ENCODE data around the gene TMTC2.

TMTC2 gene

GRCh38 chr12:82973592-82973991, 286.9 kb downstream of the TMTC2 start:
- Histone ChIP-seq H3K27ac (ENCODE audit: low read length, poor library complexity, severe bottlenecking) (no peak overlapping the region), H3K4me2 (ENCODE audit: low read length, poor library complexity, severe bottlenecking) (no peak overlapping the region), H3K4me1 (ENCODE audit: control insufficient read depth, insufficient read depth, low read depth, low read length) (no peaks in the 10 kb centered on the region), H3K23ac (ENCODE audit: low read length in 2 of 2) (no peak overlapping the region), H3K27me3 (ENCODE audit: control insufficient read depth in 1 of 2, insufficient read depth in 1 of 2, low read length in 2 of 2) (no peaks in the 10 kb centered on the region), H3K9me3 (ENCODE audit: control insufficient read depth, low read length) (no peaks in the 10 kb centered on the region), H3K36me3 (ENCODE audit: control insufficient read depth in 1 of 2, insufficient read depth in 2 of 2, low read depth in 1 of 2, low read length in 2 of 2) (peaks cover 0 to 3% of the 10 kb centered on the region in 2 experiments), H2AFZ (ENCODE audit: low read depth, low read length) (no peak overlapping the region), H2AK5ac (ENCODE audit: low read length, severe bottlenecking) (no peak overlapping the region), H2BK15ac (ENCODE audit: low read depth, poor library complexity, severe bottlenecking) (no peak overlapping the region), H2BK12ac (ENCODE audit: low read length in 2 of 2) (no peak overlapping the region), H3K4ac (ENCODE audit: low read depth in 1 of 2, low read length in 2 of 2) (no peak overlapping the region), H4K8ac (ENCODE audit: low read length) (no peak overlapping the region), H3K14ac (ENCODE audit: low read length in 2 of 2) (no peak overlapping the region), H3K4me3 (ENCODE audit: insufficient read depth in 1 of 2, low read depth in 1 of 2, low read length in 2 of 2) (no peak overlapping the region), H3K79me1 (replicated peaks; ENCODE audit: low read length, poor library complexity, severe bottlenecking) (no peaks in the 10 kb centered on the region), H3K9ac (ENCODE audit: low read length) (no peak overlapping the region), H2BK120ac (ENCODE audit: low read depth, low read length) (no peak overlapping the region), H2BK5ac (ENCODE audit: low read depth, low read length, poor library complexity, severe bottlenecking) (no peak overlapping the region), H3K18ac (ENCODE audit: low read depth in 1 of 2, low read length in 2 of 2) (no peak overlapping the region), H4K91ac (ENCODE audit: low read length) (no peak overlapping the region)
- no peak for DNase-seq
- WGBS, result 78% methylated on average over 1 of the region's 3 CpGs

GRCh38 chr12:82981150-82981549, 294.4 kb downstream of the TMTC2 start:
- Histone ChIP-seq H3K9me3 (ENCODE audit: control insufficient read depth, low read length) (no peaks in the 10 kb centered on the region), H3K18ac (ENCODE audit: low read depth in 1 of 2, low read length in 2 of 2) (no peak overlapping the region), H3K14ac (ENCODE audit: low read length in 2 of 2) (no peak overlapping the region), H3K4me3 (ENCODE audit: insufficient read depth in 1 of 2, low read depth in 1 of 2, low read length in 2 of 2) (no peak overlapping the region), H3K9ac (ENCODE audit: low read length) (no peak overlapping the region), H2AFZ (ENCODE audit: low read depth, low read length) (no peak overlapping the region), H3K4me1 (ENCODE audit: control insufficient read depth, insufficient read depth, low read depth, low read length) (no peaks in the 10 kb centered on the region), H2BK5ac (ENCODE audit: low read depth, low read length, poor library complexity, severe bottlenecking) (no peak overlapping the region), H3K36me3 (ENCODE audit: control insufficient read depth in 1 of 2, insufficient read depth in 2 of 2, low read depth in 1 of 2, low read length in 2 of 2) (no peaks in the 10 kb centered on the region), H3K27ac (ENCODE audit: low read length, poor library complexity, severe bottlenecking) (no peak overlapping the region), H4K8ac (ENCODE audit: low read length) (no peak overlapping the region), H3K4me2 (ENCODE audit: low read length, poor library complexity, severe bottlenecking) (no peak overlapping the region), H3K79me1 (replicated peaks; ENCODE audit: low read length, poor library complexity, severe bottlenecking) (no peaks in the 10 kb centered on the region), H3K27me3 (ENCODE audit: control insufficient read depth in 1 of 2, insufficient read depth in 1 of 2, low read length in 2 of 2) (no peaks in the 10 kb centered on the region), H3K23ac (ENCODE audit: low read length in 2 of 2) (no peak overlapping the region), H2BK12ac (ENCODE audit: low read length in 2 of 2) (no peak overlapping the region), H2BK120ac (ENCODE audit: low read depth, low read length) (no peak overlapping the region), H3K4ac (ENCODE audit: low read depth in 1 of 2, low read length in 2 of 2) (no peak overlapping the region), H2AK5ac (ENCODE audit: low read length, severe bottlenecking) (no peak overlapping the region), H2BK15ac (ENCODE audit: low read depth, poor library complexity, severe bottlenecking) (no peak overlapping the region), H4K91ac (ENCODE audit: low read length) (no peak overlapping the region)
- no CpG with 5 or more reads among the region's 1 CpG for WGBS
- DNase-seq, result no peak

DNA sequence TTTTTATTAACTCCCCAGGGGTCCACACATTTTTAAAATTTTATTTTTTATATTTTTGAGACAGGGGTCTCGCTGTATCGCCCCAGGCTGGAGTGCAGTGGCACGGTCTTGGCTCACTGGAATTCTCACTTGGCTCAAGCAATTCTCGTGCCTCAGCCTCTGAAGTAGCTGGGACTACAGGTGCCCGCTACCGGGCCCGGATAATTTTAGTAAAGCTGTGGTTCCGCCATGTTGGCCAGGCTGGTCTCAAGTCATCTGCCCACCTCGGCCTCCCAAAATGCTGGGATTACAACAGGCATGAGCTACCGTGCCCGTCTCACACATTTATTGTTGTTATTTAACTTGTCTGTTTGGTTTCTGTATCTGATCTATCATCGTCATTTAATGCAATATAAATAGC, 307.4 kb downstream of the TMTC2 start:
- no peak overlapping the region for H3K14ac ChIP-seq (ENCODE audit: low read length in 2 of 2)
- no peaks in the 10 kb centered on the region for H3K27me3 ChIP-seq (ENCODE audit: control insufficient read depth in 1 of 2, insufficient read depth in 1 of 2, low read length in 2 of 2)
- no peak overlapping the region for H3K27ac ChIP-seq (ENCODE audit: low read length, poor library complexity, severe bottlenecking)
- H3K36me3 ChIP-seq (ENCODE audit: control insufficient read depth in 1 of 2, insufficient read depth in 2 of 2, low read depth in 1 of 2, low read length in 2 of 2), result no peaks in the 10 kb centered on the region
- WGBS, result 95% methylated on average over 9 of the region's 12 CpGs
- H3K4me3 ChIP-seq (ENCODE audit: insufficient read depth in 1 of 2, low read depth in 1 of 2, low read length in 2 of 2), result no peak overlapping the region
- H3K4me1 ChIP-seq (ENCODE audit: control insufficient read depth, insufficient read depth, low read depth, low read length), result no peaks in the 10 kb centered on the region
- DNase-seq, result no peak
- no peak overlapping the region for H4K8ac ChIP-seq (ENCODE audit: low read length)
- H2AFZ ChIP-seq (ENCODE audit: low read depth, low read length), result no peak overlapping the region
- H2BK15ac ChIP-seq (ENCODE audit: low read depth, poor library complexity, severe bottlenecking), result no peak overlapping the region
- no peaks in the 10 kb centered on the region for H3K79me1 ChIP-seq (replicated peaks; ENCODE audit: low read length, poor library complexity, severe bottlenecking)
- no peak overlapping the region for H2BK12ac ChIP-seq (ENCODE audit: low read length in 2 of 2)
- no peak overlapping the region for H2BK120ac ChIP-seq (ENCODE audit: low read depth, low read length)
- no peak overlapping the region for H2AK5ac ChIP-seq (ENCODE audit: low read length, severe bottlenecking)
- H3K23ac ChIP-seq (ENCODE audit: low read length in 2 of 2), result no peak overlapping the region
- H2BK5ac ChIP-seq (ENCODE audit: low read depth, low read length, poor library complexity, severe bottlenecking), result no peak overlapping the region
- no peak overlapping the region for H4K91ac ChIP-seq (ENCODE audit: low read length)
- no peaks in the 10 kb centered on the region for H3K9me3 ChIP-seq (ENCODE audit: control insufficient read depth, low read length)
- no peak overlapping the region for H3K9ac ChIP-seq (ENCODE audit: low read length)
- no peak overlapping the region for H3K18ac ChIP-seq (ENCODE audit: low read depth in 1 of 2, low read length in 2 of 2)
- no peak overlapping the region for H3K4me2 ChIP-seq (ENCODE audit: low read length, poor library complexity, severe bottlenecking)
- no peak overlapping the region for H3K4ac ChIP-seq (ENCODE audit: low read depth in 1 of 2, low read length in 2 of 2)

DNA sequence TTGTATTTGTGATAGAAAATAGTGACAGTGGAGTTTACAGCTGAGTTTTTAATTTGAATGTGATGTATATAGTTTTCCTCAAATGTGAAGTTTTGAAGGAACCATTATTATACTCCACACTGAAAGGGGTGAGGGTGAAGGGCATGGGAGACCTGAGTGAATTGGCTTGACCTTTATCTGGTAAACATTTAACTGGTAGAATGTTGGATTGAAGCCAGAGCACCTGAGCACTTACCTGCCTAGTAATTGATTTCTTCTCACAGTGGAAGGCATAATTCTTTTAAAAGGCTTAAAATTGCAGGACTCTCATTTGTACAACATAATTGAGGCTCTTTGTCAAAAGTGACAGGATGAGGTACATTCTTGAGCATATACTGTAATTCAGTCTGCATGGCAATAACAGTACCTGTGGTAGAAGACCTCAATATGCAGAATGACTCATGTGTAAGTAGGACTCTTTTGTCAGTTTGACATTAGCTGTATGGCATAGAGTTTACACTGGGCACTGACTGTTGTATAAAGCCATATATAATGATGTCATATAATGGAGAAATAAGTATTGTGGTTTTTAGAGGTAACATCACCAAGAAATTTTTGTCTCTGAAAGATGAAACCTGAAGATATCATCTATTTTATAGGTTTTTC, 309.6 kb downstream of the TMTC2 start:
- no peak overlapping the region for H2AFZ ChIP-seq (ENCODE audit: low read depth, low read length)
- H3K23ac ChIP-seq (ENCODE audit: low read length in 2 of 2), result no peak overlapping the region
- H3K4me3 ChIP-seq (ENCODE audit: insufficient read depth in 1 of 2, low read depth in 1 of 2, low read length in 2 of 2), result no peak overlapping the region
- H3K9ac ChIP-seq (ENCODE audit: low read length), result no peak overlapping the region
- no peaks in the 10 kb centered on the region for H3K9me3 ChIP-seq (ENCODE audit: control insufficient read depth, low read length)
- no peak overlapping the region for H3K27ac ChIP-seq (ENCODE audit: low read length, poor library complexity, severe bottlenecking)
- H3K14ac ChIP-seq (ENCODE audit: low read length in 2 of 2), result no peak overlapping the region
- no peaks in the 10 kb centered on the region for H3K4me1 ChIP-seq (ENCODE audit: control insufficient read depth, insufficient read depth, low read depth, low read length)
- H3K4ac ChIP-seq (ENCODE audit: low read depth in 1 of 2, low read length in 2 of 2), result no peak overlapping the region
- no peak overlapping the region for H4K91ac ChIP-seq (ENCODE audit: low read length)
- no peaks in the 10 kb centered on the region for H3K79me1 ChIP-seq (replicated peaks; ENCODE audit: low read length, poor library complexity, severe bottlenecking)
- H3K27me3 ChIP-seq (ENCODE audit: control insufficient read depth in 1 of 2, insufficient read depth in 1 of 2, low read length in 2 of 2), result no peaks in the 10 kb centered on the region
- no peaks in the 10 kb centered on the region for H3K36me3 ChIP-seq (ENCODE audit: control insufficient read depth in 1 of 2, insufficient read depth in 2 of 2, low read depth in 1 of 2, low read length in 2 of 2)
- H2BK15ac ChIP-seq (ENCODE audit: low read depth, poor library complexity, severe bottlenecking), result no peak overlapping the region
- DNase-seq, result no peak
- H3K4me2 ChIP-seq (ENCODE audit: low read length, poor library complexity, severe bottlenecking), result no peak overlapping the region
- H2BK5ac ChIP-seq (ENCODE audit: low read depth, low read length, poor library complexity, severe bottlenecking), result no peak overlapping the region
- H2AK5ac ChIP-seq (ENCODE audit: low read length, severe bottlenecking), result no peak overlapping the region
- H2BK12ac ChIP-seq (ENCODE audit: low read length in 2 of 2), result no peak overlapping the region
- no peak overlapping the region for H3K18ac ChIP-seq (ENCODE audit: low read depth in 1 of 2, low read length in 2 of 2)
- no peak overlapping the region for H2BK120ac ChIP-seq (ENCODE audit: low read depth, low read length)
- H4K8ac ChIP-seq (ENCODE audit: low read length), result no peak overlapping the region

Measured in mesenchymal stem cell (in vitro differentiated cells and primary cell).